IMR-90 (cell line): Measurements from ENCODE around the gene ITSN1. TPM values are rescaled to one million over a fixed set of nuclear protein-coding genes. Genes with fewer than 3 reads are reported as not detected.

Source experiments
- ATAC-seq: fragments of 200-7000 bp; cut with Tn5 transposase; 2 replicates; pipeline ENCODE4 v1.9.1; 2020; ENCODE audit warnings: low read depth, mild to moderate bottlenecking, moderate library complexity
- BruUV-seq: library from RNA; stranded (reverse); fragments of 400-500 nt; replicated peaks from 2 replicates; lab custom pipeline; 2021; lab: Mats Ljungman, UMichigan
- CTCF ChIA-PET: fragments of 300-600 bp; formaldehyde crosslinking; extraction: SDS; loops from one replicate; lab custom pipeline; 2021; ENCODE audit warnings: antibody characterized with exemption; lab: Yijun Ruan, JAX
- POLR2A ChIA-PET: fragments of 300-600 bp; sonication (Branson Sonifier 250); formaldehyde crosslinking; loops from one replicate; lab custom pipeline; 2022; ENCODE audit warnings: antibody characterized with exemption; ENCODE audit not compliant: unreplicated experiment; lab: Charles Lee
- DNase-seq: peaks from one replicate; pipeline ENCODE4 v3.0.0; 2013
- H2AFZ ChIP-seq: replicated peaks from 2 replicates; pipeline ENCODE3; 2013; ENCODE audit warnings: low read length, mild to moderate bottlenecking; ENCODE audit not compliant: poor library complexity
- H2AK5ac ChIP-seq: 2 replicates; pipeline ENCODE4 v1.6.1; 2013; ENCODE audit warnings: low read depth, low read length, inconsistent platforms
- H2AK9ac ChIP-seq: replicated peaks from 2 replicates; pipeline ENCODE3; 2013; ENCODE audit warnings: mild to moderate bottlenecking, low read depth, low read length, moderate library complexity; ENCODE audit not compliant: poor library complexity
- H2BK120ac ChIP-seq: 2 replicates; pipeline ENCODE4 v1.6.1; 2013; ENCODE audit warnings: low read depth, low read length, inconsistent platforms
- H2BK15ac ChIP-seq: 3 replicates; pipeline ENCODE4 v1.6.1; 2013; ENCODE audit warnings: low read depth, low read length, inconsistent platforms
- H2BK20ac ChIP-seq: 2 replicates; pipeline ENCODE4 v1.6.1; 2013; ENCODE audit warnings: low read depth, mild to moderate bottlenecking, inconsistent platforms, low read length, moderate library complexity
- H2BK5ac ChIP-seq: 2 replicates; pipeline ENCODE4 v1.6.1; 2013; ENCODE audit warnings: mild to moderate bottlenecking, low read depth, low read length, inconsistent platforms; ENCODE audit not compliant: poor library complexity, severe bottlenecking
- H3K14ac ChIP-seq: replicated peaks from 2 replicates; pipeline ENCODE4 v1.6.1; 2013; ENCODE audit warnings: low read depth, low read length, inconsistent platforms
- H3K18ac ChIP-seq: 2 replicates; pipeline ENCODE4 v1.6.1; 2013; ENCODE audit warnings: low read depth, low read length, control low read depth
- H3K23ac ChIP-seq: 2 replicates; pipeline ENCODE4 v1.6.1; 2013; ENCODE audit warnings: low read depth, low read length, inconsistent platforms
- H3K27ac ChIP-seq: 2 replicates; pipeline ENCODE4 v1.5.1; 2013; ENCODE audit warnings: mild to moderate bottlenecking, control low read depth, low read length; ENCODE audit not compliant: insufficient read depth
- H3K27me3 ChIP-seq: 2 replicates; pipeline ENCODE4 v1.6.1; 2013; ENCODE audit warnings: low read length; ENCODE audit not compliant: control insufficient read depth, insufficient read depth
- H3K36me3 ChIP-seq: 2 replicates; pipeline ENCODE4 v1.6.1; 2013; ENCODE audit warnings: low read length, mixed read lengths; ENCODE audit not compliant: control insufficient read depth, insufficient read depth
- H3K4ac ChIP-seq: 2 replicates; pipeline ENCODE4 v1.6.1; 2013; ENCODE audit warnings: low read depth, low read length, inconsistent platforms
- H3K4me1 ChIP-seq: 2 replicates; pipeline ENCODE4 v1.6.1; 2013; ENCODE audit warnings: low read length, mixed read lengths; ENCODE audit not compliant: control insufficient read depth, insufficient read depth
- H3K4me2 ChIP-seq: 2 replicates; pipeline ENCODE4 v1.6.1; 2013; ENCODE audit warnings: low read depth, mild to moderate bottlenecking, control low read depth, low read length, moderate library complexity
- H3K4me3 ChIP-seq: 2 replicates; pipeline ENCODE4 v1.5.1; 2013; ENCODE audit warnings: low read depth, mild to moderate bottlenecking, control low read depth, low read length, moderate library complexity; ENCODE audit not compliant: insufficient read depth
- H3K56ac ChIP-seq: 2 replicates; pipeline ENCODE4 v1.6.1; 2013; ENCODE audit warnings: low read length, inconsistent platforms; ENCODE audit not compliant: insufficient read depth; ENCODE audit errors: extremely low read depth
- H3K79me1 ChIP-seq, 2 experiments: 2 replicates each; pipeline ENCODE4 v1.6.1; 2013; ENCODE audit warnings: low read length in 2 of 2, inconsistent platforms in 1 of 2, low read depth in 1 of 2
- H3K9ac ChIP-seq: 2 replicates; pipeline ENCODE4 v1.6.1; 2013; ENCODE audit warnings: low read depth, low read length, control low read depth
- H3K9me1 ChIP-seq: 2 replicates; pipeline ENCODE4 v1.6.1; 2013; ENCODE audit warnings: low read length, inconsistent platforms; ENCODE audit not compliant: insufficient read depth
- H3K9me3 ChIP-seq: 2 replicates; pipeline ENCODE4 v1.6.1; 2013; ENCODE audit warnings: low read length; ENCODE audit not compliant: control insufficient read depth, insufficient read depth
- H4K20me1 ChIP-seq: 2 replicates; pipeline ENCODE4 v1.6.1; 2013; ENCODE audit warnings: low read length, inconsistent platforms; ENCODE audit not compliant: insufficient read depth
- H4K5ac ChIP-seq: 2 replicates; pipeline ENCODE4 v1.6.1; 2013; ENCODE audit warnings: mild to moderate bottlenecking, low read depth, low read length, control low read depth
- H4K8ac ChIP-seq, 2 experiments: 2 replicates each; pipeline ENCODE4 v1.6.1; 2013; ENCODE audit warnings: low read depth in 2 of 2, low read length in 2 of 2, control low read depth in 1 of 2, inconsistent platforms in 1 of 2
- H4K91ac ChIP-seq: 2 replicates; pipeline ENCODE4 v1.6.1; 2013; ENCODE audit warnings: low read depth, low read length, inconsistent platforms; ENCODE audit not compliant: insufficient read depth
- BHLHE40 ChIP-seq: fragments of 150-350 bp; IDR thresholded peaks from 2 replicates; pipeline ENCODE4 v1.6.1; 2016; ENCODE audit warnings: mild to moderate bottlenecking, low read depth, low read length
- CEBPB ChIP-seq: IDR thresholded peaks from 2 replicates; pipeline ENCODE4 v1.6.1; 2012; ENCODE audit warnings: low read depth, low read length, improper control_type of control experiment
- CHD1 ChIP-seq: IDR thresholded peaks from 2 replicates; pipeline ENCODE4 v1.6.1; 2012; ENCODE audit warnings: low read depth, low read length, improper control_type of control experiment
- FOS ChIP-seq: fragments of 150-350 bp; IDR thresholded peaks from 2 replicates; pipeline ENCODE4 v1.6.1; 2016; ENCODE audit warnings: low read depth, low read length
- MAFK ChIP-seq: IDR thresholded peaks from 2 replicates; pipeline ENCODE4 v1.6.1; 2012; ENCODE audit warnings: low read depth, low read length, improper control_type of control experiment
- MAZ ChIP-seq: IDR thresholded peaks from 2 replicates; pipeline ENCODE4 v1.6.1; 2012; ENCODE audit warnings: low read depth, mild to moderate bottlenecking, low read length, improper control_type of control experiment, moderate library complexity, borderline replicate concordance
- MXI1 ChIP-seq: IDR thresholded peaks from 2 replicates; pipeline ENCODE4 v1.6.1; 2012; ENCODE audit warnings: low read depth, mild to moderate bottlenecking, low read length, moderate library complexity, borderline replicate concordance
- NFE2L2 ChIP-seq: fragments of 150-350 bp; IDR thresholded peaks from 2 replicates; pipeline ENCODE4 v1.6.1; 2016; ENCODE audit warnings: low read depth, mild to moderate bottlenecking, low read length
- POLR2A ChIP-seq: IDR thresholded peaks from 2 replicates; pipeline ENCODE4 v1.6.1; 2012; ENCODE audit warnings: mild to moderate bottlenecking, low read depth, low read length
- RAD21 ChIP-seq: IDR thresholded peaks from 2 replicates; pipeline ENCODE4 v1.6.1; 2012; ENCODE audit warnings: low read length, improper control_type of control experiment
- RCOR1 ChIP-seq: IDR thresholded peaks from 2 replicates; pipeline ENCODE4 v1.6.1; 2012; ENCODE audit warnings: mild to moderate bottlenecking, low read length, improper control_type of control experiment; ENCODE audit not compliant: insufficient replicate concordance
- RFX5 ChIP-seq: IDR thresholded peaks from 2 replicates; pipeline ENCODE4 v1.8.0; 2012; ENCODE audit warnings: low read depth, mild to moderate bottlenecking, low read length, moderate library complexity
- SMC3 ChIP-seq: fragments of 150-350 bp; IDR thresholded peaks from 2 replicates; pipeline ENCODE4 v1.6.1; 2016; ENCODE audit warnings: low read depth, mild to moderate bottlenecking, antibody characterized with exemption, low read length, moderate library complexity
- WGBS, 2 experiments: methylation state at CpG; one replicate each; pipeline versions ENCODE4 v1.1.5 to v1.1.7; 2013; ENCODE audit warnings: missing lambda C conversion rate in 2 of 2; ENCODE audit not compliant: insufficient read length in 1 of 2; ENCODE audit errors: extremely low coverage in 2 of 2; 5-methylcytosine and 5-hydroxymethylcytosine counted together
- dilution Hi-C: fragments of 300-500 bp; cut with HindIII; formaldehyde crosslinking; loops from one replicate; pipeline ENCODE4 v1.14.3; 2018; ENCODE audit warnings: low sequenced_read_pairs; ENCODE audit not compliant: unreplicated experiment
- in situ Hi-C: fragments of 300-500 bp; cut with MboI; formaldehyde crosslinking; loops from 3 replicates; pipeline ENCODE4 v1.14.3; 2019; ENCODE audit warnings: low sequenced_read_pairs, inconsistent platforms, mixed read lengths
- intact Hi-C: fragments of 100-400 bp; cut with micrococcal nuclease; formaldehyde crosslinking; loops from 2 replicates; pipeline ENCODE4 v1.10.0; 2022
- polyA plus RNA-seq, 3 experiments: library from polyadenylated mRNA; depleted of rRNA; stranded (reverse); fragments of >200 nt; gene quantifications; 2 replicates each; pipeline ENCODE4 v1.2.3, GENCODE V29; 2012; ENCODE audit warnings: low replicate concordance in 1 of 3
- total RNA-seq: library from RNA; depleted of rRNA; stranded (reverse); fragments of >200 nt; gene quantifications from 2 replicates; pipeline ENCODE4 v1.2.3, GENCODE V29; 2012
- TF ChIP-seq, protein P1 (sequence below): fragments of 150-350 bp; IDR thresholded peaks from 2 replicates; pipeline ENCODE4 v1.6.1; 2016; ENCODE audit warnings: low read depth, mild to moderate bottlenecking, low read length, moderate library complexity, borderline replicate concordance
- TF ChIP-seq, protein P2 (sequence below): fragments of 150-350 bp; IDR thresholded peaks from 2 replicates; pipeline ENCODE4 v1.6.1; 2017; ENCODE audit warnings: mild to moderate bottlenecking, antibody characterized with exemption, low read length, low read depth
- TF ChIP-seq, protein P3 (sequence below): conservative IDR thresholded peaks from 2 replicates; pipeline ENCODE4 v1.5.1; 2012; ENCODE audit warnings: mild to moderate bottlenecking, low read depth, low read length, improper control_type of control experiment

Gene ITSN1
- total and polyA plus RNA-seq, 2 of the 4 experiments (the other 2 are of a cell fraction): 45.4 to 62.0 TPM

DNA sequence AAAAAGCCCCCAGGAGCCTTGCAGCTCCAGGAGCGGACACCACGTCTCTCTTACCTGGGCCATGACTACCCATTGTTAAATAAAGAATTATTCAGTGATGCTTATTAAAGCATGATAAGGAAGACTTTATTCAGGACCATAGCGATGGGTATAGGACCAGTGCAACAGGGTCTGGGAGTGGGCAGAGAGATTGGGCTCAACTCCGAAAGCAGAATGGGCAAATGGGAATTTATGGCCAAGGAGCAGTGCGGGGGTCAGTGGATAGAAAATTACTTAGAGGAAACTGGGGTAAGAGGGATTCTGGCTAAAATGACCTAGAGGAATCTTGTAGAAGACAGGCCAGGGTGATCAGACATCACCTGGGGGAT, 273.9 kb downstream of the ITSN1 start:
- in situ Hi-C loops: loop anchor here (25.0 kb wide), 1 partner anchor 696 kb away; the partner anchor contains the start of gene RCAN1
- ChIA-PET POLR2A (no interaction called here), CTCF (no interaction called here)
- Histone ChIP-seq H2BK20ac (no peak overlapping the region), H4K5ac (peak overlapping the region; percentile 69), H3K4me1 (peaks cover 2% of the 10 kb centered on the region; the same call in 1 of the 2 replicates), H3K9me1 (peaks cover 5% of the 10 kb centered on the region), H3K23ac (no peak overlapping the region), H3K56ac (no peak overlapping the region), H3K27ac (no peak overlapping the region), H4K8ac (peak overlapping the region; percentile 89 to 98), H4K91ac (peak overlapping the region; percentile 74), H3K4ac (peak overlapping the region; percentile 58; the same call in 1 of the 2 replicates), H3K4me3 (peak overlapping the region; percentile 40; the same call in 1 of the 2 replicates), H2AK9ac (peak overlapping the region; percentile 63), H3K79me1 (peaks cover 18 to 28% of the 10 kb centered on the region in 2 experiments), H3K9ac (0 out of 2 replicates have a peak overlapping the region, but pooled peaks have one; percentile 14), H2AFZ (peak overlapping the region; percentile 97), H3K14ac (peak overlapping the region; percentile 91), H2BK15ac (no peak overlapping the region), H2BK5ac (peak overlapping the region; percentile 61), H3K9me3 (no peaks in the 10 kb centered on the region), H4K20me1 (no peaks in the 10 kb centered on the region), H2AK5ac (peak overlapping the region; percentile 3; the same call in 1 of the 2 replicates), H2BK120ac (peak overlapping the region; percentile 6; the same call in 1 of the 2 replicates), H3K36me3 (peaks cover 4% of the 10 kb centered on the region), H3K27me3 (no peaks in the 10 kb centered on the region), H3K4me2 (peak overlapping the region; percentile 69), H3K18ac (no peak overlapping the region; the same call in 1 of the 2 replicates)
- intact Hi-C loops: no loop called here
- ATAC-seq: peak; percentile 2
- 100% methylated on average over 2 of the region's 5 CpGs; no CpG with 5 or more reads in 1 of the 2 experiments for WGBS, 2 experiments
- dilution Hi-C loops: no loop called here
- DNase-seq: no peak
- no TSS peak for BruUV-seq
- no peak for TF ChIP-seq RFX5
- TF ChIP-seq, protein P1, sequence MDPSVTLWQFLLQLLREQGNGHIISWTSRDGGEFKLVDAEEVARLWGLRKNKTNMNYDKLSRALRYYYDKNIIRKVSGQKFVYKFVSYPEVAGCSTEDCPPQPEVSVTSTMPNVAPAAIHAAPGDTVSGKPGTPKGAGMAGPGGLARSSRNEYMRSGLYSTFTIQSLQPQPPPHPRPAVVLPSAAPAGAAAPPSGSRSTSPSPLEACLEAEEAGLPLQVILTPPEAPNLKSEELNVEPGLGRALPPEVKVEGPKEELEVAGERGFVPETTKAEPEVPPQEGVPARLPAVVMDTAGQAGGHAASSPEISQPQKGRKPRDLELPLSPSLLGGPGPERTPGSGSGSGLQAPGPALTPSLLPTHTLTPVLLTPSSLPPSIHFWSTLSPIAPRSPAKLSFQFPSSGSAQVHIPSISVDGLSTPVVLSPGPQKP: no peak
- no peak for TF ChIP-seq CEBPB
- no peak for TF ChIP-seq MAFK
- TF ChIP-seq RAD21: no peak
- TF ChIP-seq FOS: no peak
- no peak for TF ChIP-seq MXI1
- TF ChIP-seq SMC3: no peak
- TF ChIP-seq BHLHE40: no peak
- TF ChIP-seq, protein P2, sequence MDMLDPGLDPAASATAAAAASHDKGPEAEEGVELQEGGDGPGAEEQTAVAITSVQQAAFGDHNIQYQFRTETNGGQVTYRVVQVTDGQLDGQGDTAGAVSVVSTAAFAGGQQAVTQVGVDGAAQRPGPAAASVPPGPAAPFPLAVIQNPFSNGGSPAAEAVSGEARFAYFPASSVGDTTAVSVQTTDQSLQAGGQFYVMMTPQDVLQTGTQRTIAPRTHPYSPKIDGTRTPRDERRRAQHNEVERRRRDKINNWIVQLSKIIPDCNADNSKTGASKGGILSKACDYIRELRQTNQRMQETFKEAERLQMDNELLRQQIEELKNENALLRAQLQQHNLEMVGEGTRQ: no peak
- TF ChIP-seq CHD1: no peak
- no peak for TF ChIP-seq NFE2L2
- no peak for TF ChIP-seq RCOR1
- TF ChIP-seq POLR2A: no peak
- no peak for TF ChIP-seq MAZ
- TF ChIP-seq, protein P3, sequence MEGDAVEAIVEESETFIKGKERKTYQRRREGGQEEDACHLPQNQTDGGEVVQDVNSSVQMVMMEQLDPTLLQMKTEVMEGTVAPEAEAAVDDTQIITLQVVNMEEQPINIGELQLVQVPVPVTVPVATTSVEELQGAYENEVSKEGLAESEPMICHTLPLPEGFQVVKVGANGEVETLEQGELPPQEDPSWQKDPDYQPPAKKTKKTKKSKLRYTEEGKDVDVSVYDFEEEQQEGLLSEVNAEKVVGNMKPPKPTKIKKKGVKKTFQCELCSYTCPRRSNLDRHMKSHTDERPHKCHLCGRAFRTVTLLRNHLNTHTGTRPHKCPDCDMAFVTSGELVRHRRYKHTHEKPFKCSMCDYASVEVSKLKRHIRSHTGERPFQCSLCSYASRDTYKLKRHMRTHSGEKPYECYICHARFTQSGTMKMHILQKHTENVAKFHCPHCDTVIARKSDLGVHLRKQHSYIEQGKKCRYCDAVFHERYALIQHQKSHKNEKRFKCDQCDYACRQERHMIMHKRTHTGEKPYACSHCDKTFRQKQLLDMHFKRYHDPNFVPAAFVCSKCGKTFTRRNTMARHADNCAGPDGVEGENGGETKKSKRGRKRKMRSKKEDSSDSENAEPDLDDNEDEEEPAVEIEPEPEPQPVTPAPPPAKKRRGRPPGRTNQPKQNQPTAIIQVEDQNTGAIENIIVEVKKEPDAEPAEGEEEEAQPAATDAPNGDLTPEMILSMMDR: no peak
